ENCODE data around the gene PLXDC1.
A peak's percentile ranks its signal among the peaks of the same experiment; 100 is the strongest.
"Not testable (repeated sequence)": the region's sequence is repeated elsewhere in the genome, so short reads cannot be mapped to it uniquely, and the experiment has no call there.

The PLXDC1 gene

GRCh38 chr17:39153599-39154051, 2.2 kb upstream of the PLXDC1 start:
- DNase-seq (ENCODE audit: low spot score): peak; percentile 98

GRCh38 chr17:39151943-39152818, 744 bp upstream of the PLXDC1 start:
- DNase-seq (ENCODE audit: low spot score): no peak

- DNase-seq (ENCODE audit: low spot score): no peak
These were observed 665 bp downstream of the PLXDC1 start for GRCh38 chr17:39150795-39151149.

GRCh38 chr17:39150104-39150634, 1.3 kb downstream of the PLXDC1 start:
- DNase-seq (ENCODE audit: low spot score): no peak

- no peak for DNase-seq (ENCODE audit: low spot score)
These were observed 3.9 kb downstream of the PLXDC1 start for GRCh38 chr17:39147221-39148185.

- DNase-seq (ENCODE audit: low spot score): no peak
These were observed 5.2 kb downstream of the PLXDC1 start for GRCh38 chr17:39146273-39146672.

- no peak for DNase-seq (ENCODE audit: low spot score)
These were observed 6.3 kb downstream of the PLXDC1 start for GRCh38 chr17:39145143-39145542.

GRCh38 chr17:39144416-39144840, 7.0 kb downstream of the PLXDC1 start:
- peak; percentile 93 for DNase-seq (ENCODE audit: low spot score)

GRCh38 chr17:39143552-39144093, 7.8 kb downstream of the PLXDC1 start:
- peak; percentile 89 for DNase-seq (ENCODE audit: low spot score)

- no peak for DNase-seq (ENCODE audit: low spot score)
These were observed 9.3 kb downstream of the PLXDC1 start for GRCh38 chr17:39141915-39142664.

- no peak for DNase-seq (ENCODE audit: low spot score)
These were observed 10.1 kb downstream of the PLXDC1 start for GRCh38 chr17:39141294-39141693.

GRCh38 chr17:39139561-39139960, 11.9 kb downstream of the PLXDC1 start:
- DNase-seq (ENCODE audit: low spot score): no peak

GRCh38 chr17:39139161-39139511, 12.3 kb downstream of the PLXDC1 start:
- DNase-seq (ENCODE audit: low spot score): no peak

GRCh38 chr17:39138431-39139160, 12.8 kb downstream of the PLXDC1 start:
- no peak for DNase-seq (ENCODE audit: low spot score)

- no peak for DNase-seq (ENCODE audit: low spot score)
These were observed 16.6 kb downstream of the PLXDC1 start for GRCh38 chr17:39134878-39135277.

GRCh38 chr17:39132192-39132610, 19.2 kb downstream of the PLXDC1 start:
- no peak for DNase-seq (ENCODE audit: low spot score)

GRCh38 chr17:39131616-39132015, 19.8 kb downstream of the PLXDC1 start:
- no peak for DNase-seq (ENCODE audit: low spot score)

GRCh38 chr17:39130205-39130604, 21.2 kb downstream of the PLXDC1 start:
- no peak for DNase-seq (ENCODE audit: low spot score)

GRCh38 chr17:39129544-39129943, 21.9 kb downstream of the PLXDC1 start:
- DNase-seq (ENCODE audit: low spot score): not testable (repeated sequence)

- DNase-seq (ENCODE audit: low spot score): no peak
These were observed 25.0 kb downstream of the PLXDC1 start for GRCh38 chr17:39126436-39126835.
